Stimulated activated CD4-positive, alpha-beta T cell treated with anti-CD3 and anti-CD28 coated beads, Interleukin-1b, Interleukin-23, amount 100 ng/mL, for 1 hour (primary cell): ENCODE data around the gene CGB3.

Experiments
- DNase-seq, 2 donors: peaks; one replicate each; pipeline ENCODE4 v3.0.0-alpha.2; 2020; ENCODE audit warnings: low read depth in 2 of 2

The CGB3 gene

GRCh38 chr19:49016067-49016839 is 7.9 kb downstream of the CGB3 start:
- no peak for DNase-seq

DNA sequence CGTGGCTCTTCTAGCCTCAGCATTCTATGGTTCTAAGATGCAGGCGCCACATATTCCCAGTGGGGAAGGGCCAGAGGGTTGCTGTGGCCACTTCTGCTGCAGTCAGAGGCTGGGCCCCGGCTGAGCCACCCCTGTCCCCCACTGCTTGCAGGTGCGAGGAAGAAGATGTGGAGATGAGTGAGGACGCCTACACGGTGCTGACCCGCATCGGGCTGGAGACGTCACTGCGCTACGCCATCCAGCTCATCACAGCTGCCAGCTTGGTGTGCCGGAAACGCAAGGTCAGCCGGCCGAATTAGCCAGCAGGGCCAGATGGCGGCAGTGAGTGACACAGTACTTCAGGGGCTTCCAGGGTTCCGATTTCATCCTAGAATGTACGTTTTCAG is 9.3 kb downstream of the CGB3 start:
- DNase-seq: no peak

GRCh38 chr19:49014123-49014869 is 9.8 kb downstream of the CGB3 start:
- no peak for DNase-seq

GRCh38 chr19:49011194-49011593 is 12.9 kb downstream of the CGB3 start:
- no peak for DNase-seq

DNA sequence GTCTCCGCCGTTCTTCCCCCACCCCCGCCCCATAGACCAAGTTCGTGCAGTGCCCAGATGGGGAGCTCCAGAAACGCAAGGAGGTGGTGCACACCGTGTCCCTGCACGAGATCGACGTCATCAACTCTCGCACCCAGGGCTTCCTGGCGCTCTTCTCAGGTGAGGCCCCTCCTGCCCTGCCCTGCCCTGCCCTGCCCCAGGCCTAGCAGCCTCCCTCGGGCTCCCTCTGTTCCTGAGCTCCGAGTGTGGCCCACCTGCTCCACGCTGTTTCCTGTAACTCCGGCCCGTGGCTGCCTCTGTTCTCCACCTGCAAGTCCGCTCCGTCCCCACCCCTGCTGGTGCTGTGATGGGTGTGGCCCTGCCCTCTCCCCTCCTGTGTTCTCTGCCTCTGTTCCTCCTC is 13.7 kb downstream of the CGB3 start:
- DNase-seq: no peak

DNA sequence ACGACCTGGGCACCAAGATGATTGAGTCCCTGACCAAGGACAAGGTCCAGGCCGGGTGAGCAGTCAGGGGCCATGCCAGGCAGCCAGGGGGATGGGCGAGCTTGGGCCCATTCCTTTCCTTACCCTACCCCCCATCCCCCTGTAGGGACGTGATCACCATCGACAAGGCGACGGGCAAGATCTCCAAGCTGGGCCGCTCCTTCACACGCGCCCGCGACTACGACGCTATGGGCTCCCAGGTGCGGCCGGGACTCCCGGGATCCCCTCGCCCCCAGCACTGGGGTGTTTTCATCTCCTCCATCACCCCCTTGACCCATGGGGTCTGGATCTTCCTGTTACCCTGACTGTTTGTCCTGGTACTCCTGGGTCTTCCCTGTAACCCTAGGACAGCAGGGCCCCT is 14.3 kb downstream of the CGB3 start:
- DNase-seq: no peak

GRCh38 chr19:49006905-49007304 is 17.2 kb downstream of the CGB3 start:
- DNase-seq: no peak

DNA sequence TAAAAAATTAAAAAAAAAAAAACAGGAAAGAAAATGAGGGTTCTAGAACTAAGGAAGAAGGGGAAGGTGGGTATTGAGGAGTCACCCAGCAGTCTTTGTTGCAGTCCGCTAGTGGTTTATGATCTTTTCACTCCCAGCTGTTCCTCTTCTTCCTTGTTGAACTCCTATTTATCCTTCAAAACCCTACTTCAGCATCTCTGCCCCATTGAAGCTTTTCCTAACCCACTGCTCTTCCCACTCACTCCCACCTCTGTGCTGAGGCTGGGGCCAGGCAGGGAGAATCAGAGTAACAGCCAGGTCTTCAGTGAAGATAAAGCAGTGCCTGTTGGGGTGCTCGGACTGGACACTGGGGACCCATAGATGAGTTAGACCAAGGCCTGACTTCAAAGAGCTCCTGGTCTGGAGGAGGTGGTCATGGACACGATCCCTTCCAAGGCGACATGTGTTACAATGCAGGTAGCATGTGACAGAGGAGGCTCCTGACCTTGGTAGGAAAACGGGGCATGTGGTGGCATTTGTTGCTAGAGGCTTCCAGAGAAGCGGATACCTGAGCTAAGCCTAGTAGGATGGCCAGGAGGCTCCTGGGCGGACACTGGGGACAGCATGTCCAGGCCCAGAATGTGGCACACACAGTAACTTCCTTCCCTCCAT is 19.0 kb downstream of the CGB3 start:
- no peak for DNase-seq

- DNase-seq: no peak
These were observed 20.0 kb downstream of the CGB3 start for GRCh38 chr19:49004133-49004532.

- DNase-seq: peak; percentile 35 to 40
These were observed 24.4 kb downstream of the CGB3 start for GRCh38 chr19:48999481-49000325.

DNA sequence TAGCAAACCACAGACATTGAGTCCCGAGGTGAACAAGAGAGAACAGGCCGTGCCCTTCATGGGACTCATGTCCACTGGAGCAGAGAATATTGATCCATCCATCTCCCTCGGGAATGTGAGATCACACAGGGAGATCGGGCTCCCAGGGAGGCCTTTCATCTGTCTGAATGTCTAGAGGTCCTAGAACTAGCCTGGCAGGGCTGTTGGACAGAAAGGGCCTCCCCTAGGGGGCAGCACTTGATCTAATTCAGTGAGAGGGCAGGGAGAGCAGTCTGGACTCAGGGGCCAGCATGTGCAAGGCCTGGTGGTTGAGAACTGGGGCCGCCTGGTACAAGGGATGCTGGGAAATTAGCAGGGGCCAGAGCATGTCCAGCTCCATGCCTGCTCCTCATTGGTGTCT is 26.2 kb downstream of the CGB3 start:
- peak in 1 of 2 donors; percentile 27 for DNase-seq

GRCh38 chr19:48994035-48994386 is 30.1 kb downstream of the CGB3 start:
- DNase-seq: no peak

DNA sequence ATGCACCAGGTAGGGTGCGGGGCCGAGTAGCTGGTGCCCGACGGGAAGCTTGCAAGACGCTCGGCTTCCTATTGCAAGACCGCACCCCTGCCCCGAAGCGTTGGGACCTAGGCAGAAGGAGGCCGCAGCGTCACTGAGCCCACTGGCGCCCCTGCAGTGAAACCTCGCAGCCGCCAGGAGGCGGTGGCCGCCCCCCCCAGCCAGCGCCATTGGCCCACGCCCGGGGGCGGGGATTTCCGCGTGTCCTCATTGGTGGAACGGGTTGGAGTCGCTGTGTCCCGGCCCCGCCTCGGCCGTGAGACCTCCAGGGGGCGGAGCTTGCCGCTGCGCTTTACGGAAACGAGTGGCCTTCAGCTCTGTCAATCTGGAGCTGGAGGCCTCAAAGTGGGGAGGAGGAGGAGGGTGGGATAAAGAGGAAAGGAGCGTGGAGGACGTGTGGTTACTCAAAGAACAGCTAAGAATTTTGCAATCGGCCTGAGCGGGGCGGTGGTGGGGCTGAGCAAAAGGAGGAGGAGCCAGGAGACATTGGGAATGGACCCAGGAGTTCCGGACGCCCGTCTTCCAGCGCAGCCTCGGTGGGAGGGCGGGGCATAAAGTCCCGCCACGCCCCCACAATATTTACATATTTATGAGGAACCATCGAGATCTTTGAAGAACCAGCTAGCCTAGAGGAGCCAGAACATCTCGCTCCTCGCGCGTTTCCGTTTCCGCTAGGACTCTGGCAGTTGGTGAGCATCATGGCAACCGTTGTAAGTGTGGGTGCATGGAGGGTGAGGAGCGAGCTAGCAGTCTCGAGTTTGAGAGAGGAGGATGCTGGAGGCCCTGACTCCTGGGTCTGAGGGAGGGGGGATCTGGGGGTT is 30.7 kb downstream of the CGB3 start, which contains the start of the genes GYS1 and RUVBL2:
Gene GYS1, minus strand, starts transcription at position 135 of the 860 bp plus-strand sequence. CDS start 197 bp downstream, outside the sequence.
Gene RUVBL2, plus strand, starts transcription at position 713 of the 860 bp plus-strand sequence. Its CDS starts 25 bp downstream, at position 738.
- DNase-seq: peak; percentile 97 to 98

DNA sequence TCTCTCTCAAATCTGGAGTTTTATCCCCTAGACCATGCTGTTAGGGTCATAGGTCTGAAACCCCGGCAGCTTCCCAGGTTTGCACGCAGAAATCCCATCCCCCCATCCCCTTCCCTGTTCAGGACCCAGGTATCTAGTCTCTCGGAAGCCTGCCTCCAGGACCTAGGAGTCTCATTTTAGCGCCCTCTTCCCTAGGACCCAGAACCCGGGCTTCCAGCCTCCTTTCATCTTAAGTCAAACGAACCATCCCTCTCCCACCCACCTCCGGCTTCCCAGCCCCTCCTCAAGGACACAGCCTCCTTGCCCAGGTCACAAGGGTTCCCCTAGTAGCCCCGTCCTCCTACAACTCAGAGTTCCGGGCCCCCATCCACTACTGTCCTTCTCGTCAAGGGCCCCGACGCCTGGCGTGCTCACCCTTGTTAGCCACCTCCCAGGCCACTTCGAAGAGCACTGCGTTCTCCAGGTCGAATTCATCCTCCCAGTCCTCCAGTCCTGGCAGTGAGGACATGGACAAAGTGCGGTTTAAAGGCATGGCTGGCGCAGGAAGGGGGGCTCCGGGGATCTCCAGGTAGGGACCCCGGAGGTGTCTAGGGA is 31.5 kb downstream of the CGB3 start:
- DNase-seq: no peak

DNA sequence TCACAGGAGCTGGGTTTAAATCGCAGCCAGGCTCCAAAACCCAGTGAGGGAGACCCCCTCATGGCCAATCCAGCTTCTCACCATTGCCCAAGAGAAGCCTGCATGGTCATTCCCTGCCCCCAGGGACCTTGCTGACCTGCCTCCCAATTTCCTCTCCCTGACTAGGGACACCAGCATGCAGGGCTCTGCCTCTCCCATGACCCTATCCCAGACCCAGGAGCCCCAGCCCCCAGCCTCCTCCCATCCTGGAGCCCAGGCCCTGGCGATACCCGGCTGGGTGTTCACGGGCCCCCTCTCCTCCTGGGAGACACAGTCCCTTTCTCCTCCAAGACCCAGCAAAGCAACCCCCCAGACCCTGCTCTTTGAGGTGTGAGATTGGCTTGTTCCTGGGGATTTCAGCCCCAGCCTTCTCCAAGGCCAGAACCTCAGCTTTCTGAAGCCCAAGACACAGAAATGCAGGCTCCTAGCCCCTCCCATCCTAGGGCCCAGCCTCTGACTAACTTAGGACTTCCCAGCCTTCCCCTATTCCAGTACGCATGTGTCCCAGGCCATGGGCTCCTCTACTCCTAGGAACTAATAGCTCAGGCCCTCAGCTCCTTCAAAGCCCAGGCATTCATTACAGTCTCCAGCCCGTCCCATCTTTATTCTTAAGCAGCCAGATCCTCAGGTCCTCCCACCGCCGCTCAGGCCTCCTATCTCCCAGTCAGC is 32.1 kb downstream of the CGB3 start:
- DNase-seq: no peak

GRCh38 chr19:48991011-48991609 is 33.0 kb downstream of the CGB3 start:
- no peak for DNase-seq

DNA sequence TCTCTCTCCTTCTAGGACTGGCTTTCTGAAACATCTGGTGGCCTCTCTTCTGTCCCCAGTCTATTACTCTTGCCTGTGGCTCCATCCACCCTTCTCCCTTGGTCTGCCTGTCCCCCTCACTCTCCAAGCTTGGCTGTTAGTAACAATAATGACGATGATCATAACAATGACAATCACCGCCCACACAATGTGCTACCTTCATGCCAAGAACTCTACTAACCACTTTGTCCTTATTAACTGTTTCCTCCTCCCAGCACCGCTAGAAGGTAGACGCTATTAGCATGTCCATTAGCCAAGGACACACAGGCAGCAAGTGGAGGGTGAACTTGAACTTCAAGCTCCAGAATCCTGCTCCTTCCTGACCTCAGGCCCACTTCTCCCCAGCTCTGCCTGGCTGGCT is 33.7 kb downstream of the CGB3 start:
- no peak for DNase-seq

DNA sequence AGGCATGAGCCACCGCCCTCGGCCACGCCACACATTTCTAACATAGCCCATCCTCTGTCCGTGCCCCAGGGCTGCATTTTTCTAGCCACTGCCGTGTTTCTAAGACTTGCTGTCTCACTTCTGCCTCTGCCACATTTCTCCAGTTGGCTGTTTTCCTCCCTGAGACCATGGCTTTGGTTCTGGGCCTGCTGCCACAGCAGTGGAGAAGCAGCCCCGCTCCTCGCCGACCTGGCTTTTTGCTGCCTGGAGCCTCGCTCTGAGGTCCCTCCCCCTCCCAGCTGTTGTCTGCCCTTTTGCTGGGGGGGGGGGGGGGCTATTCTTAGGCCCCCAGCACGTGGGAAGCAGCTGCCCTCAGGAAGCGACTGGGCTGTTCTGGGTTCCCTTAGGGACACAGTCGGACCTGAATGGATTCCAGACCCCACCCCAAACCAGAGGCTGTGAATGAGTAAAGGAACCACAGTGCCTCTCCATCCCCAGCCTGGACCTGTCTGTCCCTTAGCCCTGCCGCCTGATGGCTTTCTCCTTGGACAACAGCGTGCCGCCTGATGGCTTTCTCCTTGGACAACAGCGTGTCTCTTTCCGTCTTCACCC is 34.3 kb downstream of the CGB3 start:
- DNase-seq: no peak

- no peak for DNase-seq
These were observed 35.3 kb downstream of the CGB3 start for GRCh38 chr19:48988860-48989259.
